SH-SY5Y (cell line): ENCODE results near the gene OR13G1.

Experiments used
- GATA2 ChIP-seq: IDR thresholded peaks from 2 replicates; pipeline ENCODE4 v1.6.1; 2011; ENCODE audit warnings: mild to moderate bottlenecking, low read depth, low read length
- GATA3 ChIP-seq: IDR thresholded peaks from 2 replicates; pipeline ENCODE4 v1.6.1; 2011; ENCODE audit warnings: low read depth, mild to moderate bottlenecking, low read length, moderate library complexity

- no peak for TF ChIP-seq GATA2
- no peak for TF ChIP-seq GATA3
Measured at GRCh38 chr1:247646867-247647266, 32.7 kb downstream of the OR13G1 start.
